GM12892 (cell line): ENCODE results near the gene SGSH.

Experiments used
- DNase-seq: peaks from one replicate; pipeline ENCODE4 v3.0.0; 2011; ENCODE audit not compliant: insufficient read length
- FAIRE-seq: peaks from 2 replicates; lab custom pipeline; 2011; peaks lifted over from hg19 to GRCh38; lab: Jason Lieb, UNC
- POLR2A ChIP-seq: IDR thresholded peaks from 2 replicates; pipeline ENCODE4 v1.6.1; 2011; ENCODE audit warnings: low read depth, low read length, control low read depth
- POLR2AphosphoS5 ChIP-seq: IDR thresholded peaks from 2 replicates; pipeline ENCODE4 v1.6.1; 2011; ENCODE audit warnings: low read depth, low read length, control low read depth
- TAF1 ChIP-seq: IDR thresholded peaks from 2 replicates; pipeline ENCODE4 v1.6.1; 2011; ENCODE audit warnings: low read depth, mild to moderate bottlenecking, control low read depth, low read length, borderline replicate concordance

Gene SGSH

DNA sequence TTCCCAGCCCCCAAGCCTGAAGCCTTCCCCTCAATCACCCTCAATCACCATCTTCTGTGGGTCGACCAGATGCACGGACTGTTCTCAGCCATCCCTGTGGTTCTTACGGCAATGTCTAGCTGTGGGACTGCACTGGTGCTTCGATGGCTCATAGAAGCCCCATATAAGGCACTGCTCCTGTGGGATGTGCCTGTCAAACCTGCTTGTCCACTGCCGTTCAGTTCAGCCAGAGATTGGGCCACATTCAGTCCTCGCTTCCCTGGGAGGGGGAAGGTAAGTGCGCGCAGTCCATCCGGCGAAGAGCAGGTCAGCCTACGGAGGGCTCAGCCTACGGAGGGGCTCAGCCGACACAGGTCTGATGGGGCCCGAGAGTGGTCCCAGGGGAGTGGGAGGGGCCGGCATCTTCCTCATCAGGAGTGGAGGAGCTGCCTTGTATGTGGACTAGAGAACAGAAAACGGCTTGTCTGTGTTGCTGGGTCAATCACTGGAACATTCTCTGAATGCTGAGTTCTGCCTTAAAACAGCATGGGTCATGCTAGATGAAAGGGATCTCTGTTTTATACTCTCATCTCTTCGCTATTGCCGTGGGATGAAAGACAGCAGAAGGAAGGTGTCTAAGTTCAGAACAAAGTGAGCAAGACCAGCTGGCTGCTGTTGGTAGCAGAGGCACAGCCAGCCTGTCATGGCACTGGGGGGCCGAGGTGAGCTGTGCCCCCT is 50.2 kb downstream of the SGSH start, which contains the start of gene CARD14:
Gene CARD14, plus strand, starts transcription at position 247 of the 717 bp plus-strand sequence. CDS start 11,409 bp downstream, outside the sequence.
- no peak for FAIRE-seq
- no peak for DNase-seq
- no peak for TF ChIP-seq POLR2AphosphoS5
- no peak for TF ChIP-seq POLR2A
- TF ChIP-seq TAF1: no peak

DNA sequence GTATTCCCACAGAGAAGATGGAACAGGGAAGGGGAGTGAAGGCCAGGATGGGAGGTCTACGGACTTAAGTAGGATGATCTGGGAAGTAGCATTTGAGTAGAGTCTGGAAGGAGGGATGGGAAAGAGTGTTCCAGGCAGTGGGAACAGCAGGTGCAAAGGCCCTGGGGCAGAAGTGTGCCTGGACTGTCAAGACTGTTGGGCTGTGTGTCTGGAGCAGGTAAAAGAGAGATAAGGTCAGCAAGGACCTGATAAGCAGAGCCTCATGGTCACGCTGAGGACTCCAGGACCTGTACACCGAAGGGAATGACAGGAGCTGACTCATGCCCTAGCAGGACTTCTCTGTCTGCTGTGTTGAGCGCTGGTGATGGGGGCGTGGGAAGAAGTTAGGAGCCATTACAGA is 51.0 kb downstream of the SGSH start:
- no peak for FAIRE-seq
- TF ChIP-seq POLR2AphosphoS5 (no peak), POLR2A (no peak), TAF1 (no peak)
- DNase-seq: no peak

GRCh38 chr17:80168371-80168770 is 51.8 kb downstream of the SGSH start:
- TF ChIP-seq POLR2AphosphoS5 (no peak), TAF1 (no peak), POLR2A (no peak)
- FAIRE-seq: no peak
- DNase-seq: no peak

GRCh38 chr17:80166446-80166845 is 53.7 kb downstream of the SGSH start:
- no peak for TF ChIP-seq TAF1
- TF ChIP-seq POLR2AphosphoS5: no peak
- no peak for FAIRE-seq
- no peak for DNase-seq

- DNase-seq: no peak
- no peak for TF ChIP-seq POLR2AphosphoS5
- no peak for TF ChIP-seq TAF1
- TF ChIP-seq POLR2A: no peak
- FAIRE-seq: no peak
Observed at GRCh38 chr17:80164185-80164584, 55.9 kb downstream of the SGSH start.

DNA sequence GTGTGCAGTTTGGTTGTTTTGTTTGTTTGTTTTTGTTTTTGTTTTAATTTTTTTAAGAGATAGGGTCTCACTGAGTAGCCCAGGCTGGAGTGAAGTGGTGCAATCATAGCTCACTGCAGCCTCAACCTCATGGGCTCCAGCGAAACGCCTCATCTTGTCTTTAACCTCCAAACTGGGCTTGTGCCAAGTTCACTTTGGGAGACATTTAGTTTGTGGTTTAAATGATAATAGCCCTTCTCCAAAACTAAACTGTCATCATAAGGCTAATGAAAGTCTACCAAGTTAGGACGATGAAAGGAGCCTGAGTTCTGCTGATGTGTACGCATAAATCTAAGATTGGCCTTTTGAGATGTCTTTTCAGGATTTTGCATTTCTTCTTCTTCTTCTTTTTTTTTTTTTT is 56.8 kb downstream of the SGSH start:
- no peak for FAIRE-seq
- DNase-seq: no peak
- TF ChIP-seq POLR2A (no peak), TAF1 (no peak), POLR2AphosphoS5 (no peak)

DNA sequence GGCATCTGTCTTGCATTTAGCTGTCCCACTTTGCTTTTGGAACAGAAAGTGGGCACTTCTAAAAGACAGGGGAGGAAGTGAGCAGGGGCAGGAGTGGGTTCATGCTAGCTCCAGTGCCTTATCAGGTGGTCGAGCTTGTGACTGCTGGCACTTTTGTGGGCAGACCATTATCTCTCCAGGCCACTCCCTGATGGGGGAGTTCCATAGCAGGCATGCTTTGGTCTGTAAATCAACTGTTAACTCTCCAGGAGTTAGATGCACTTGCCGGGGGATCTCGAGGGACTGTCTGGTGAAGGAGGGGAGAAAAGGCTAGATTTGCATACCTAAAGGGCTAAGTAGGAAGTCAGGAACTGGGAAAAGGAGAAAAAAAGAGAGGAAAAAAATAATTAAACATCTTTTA is 59.6 kb downstream of the SGSH start:
- FAIRE-seq: no peak
- no peak for DNase-seq
- TF ChIP-seq POLR2AphosphoS5 (no peak), TAF1 (no peak), POLR2A (no peak)
